OCI-LY1 (cell line): ENCODE data around the gene MPRIP.

ENCODE experiments used
- H2AFZ ChIP-seq: fragments of 200-600 bp; sonication (generic), shearing (Covaris generic); 2 replicates; pipeline ENCODE4 v1.6.0; 2014; ENCODE audit warnings: antibody characterized with exemption, mild to moderate bottlenecking, low read length
- H3F3A ChIP-seq: fragments of 200-600 bp; sonication (generic), shearing (Covaris generic); 2 replicates; pipeline ENCODE4 v1.6.0; 2014; ENCODE audit warnings: mild to moderate bottlenecking, antibody characterized with exemption, low read length, moderate library complexity; ENCODE audit not compliant: insufficient read depth
- H3K27ac ChIP-seq: fragments of 200-600 bp; sonication (generic); 2 replicates; pipeline ENCODE4 v1.5.1; 2014; ENCODE audit warnings: low read length, mixed run types, mild to moderate bottlenecking, low read depth; ENCODE audit not compliant: poor library complexity, severe bottlenecking
- H3K27me3 ChIP-seq: fragments of 200-600 bp; sonication (generic); 2 replicates; pipeline ENCODE4 v1.6.0; 2014; ENCODE audit warnings: antibody characterized with exemption, mild to moderate bottlenecking, low read length, moderate library complexity; ENCODE audit not compliant: insufficient read depth
- H3K36me3 ChIP-seq: fragments of 200-600 bp; sonication (generic); 2 replicates; pipeline ENCODE4 v1.6.1; 2014; ENCODE audit warnings: mild to moderate bottlenecking, antibody characterized with exemption, low read length, moderate library complexity, mixed read lengths; ENCODE audit not compliant: insufficient read depth
- H3K4me1 ChIP-seq: fragments of 200-600 bp; sonication (generic); 2 replicates; pipeline ENCODE4 v1.5.1; 2014; ENCODE audit warnings: mild to moderate bottlenecking, low read length, moderate library complexity; ENCODE audit not compliant: insufficient read depth, severe bottlenecking
- H3K4me2 ChIP-seq: fragments of 200-600 bp; sonication (generic), shearing (Covaris generic); 2 replicates; pipeline ENCODE4 v1.6.1; 2014; ENCODE audit warnings: low read length
- H3K4me3 ChIP-seq: fragments of 200-600 bp; sonication (generic); 2 replicates; pipeline ENCODE4 v1.5.1; 2014; ENCODE audit warnings: low read length, low read depth, mild to moderate bottlenecking, mixed read lengths; ENCODE audit not compliant: poor library complexity, severe bottlenecking
- H3K79me2 ChIP-seq: fragments of 200-600 bp; shearing (Covaris generic); 2 replicates; pipeline ENCODE4 v1.6.1; 2016; ENCODE audit warnings: mixed run types, low read length, mixed read lengths; ENCODE audit not compliant: insufficient read depth
- H3K9ac ChIP-seq: fragments of 200-600 bp; sonication (generic), shearing (Covaris generic); 2 replicates; pipeline ENCODE4 v1.6.1; 2014; ENCODE audit warnings: mild to moderate bottlenecking, low read length, mixed read lengths
- H3K9me2 ChIP-seq: fragments of 200-600 bp; sonication (generic), shearing (Covaris generic); 2 replicates; pipeline ENCODE4 v1.6.1; 2014; ENCODE audit warnings: low read depth, mild to moderate bottlenecking, low read length, mixed read lengths
- H3K9me3 ChIP-seq: fragments of 200-600 bp; shearing (Covaris generic); 2 replicates; pipeline ENCODE4 v1.6.1; 2014; ENCODE audit warnings: low read length, mixed read lengths
- H4K20me1 ChIP-seq: fragments of 200-600 bp; sonication (generic), shearing (Covaris generic); 2 replicates; pipeline ENCODE4 v1.6.0; 2016; ENCODE audit warnings: mild to moderate bottlenecking, low read length; ENCODE audit not compliant: insufficient read depth
- EZH2 ChIP-seq: fragments of 200-600 bp; sonication (generic), shearing (Covaris generic); IDR thresholded peaks from 2 replicates; pipeline ENCODE4 v1.8.0; 2017; ENCODE audit warnings: borderline replicate concordance, mixed run types, mild to moderate bottlenecking, antibody characterized with exemption, low read length, moderate library complexity, mixed read lengths
- TF ChIP-seq, protein P1 (sequence below): fragments of 200-600 bp; sonication (generic), shearing (Covaris generic); IDR thresholded peaks from 2 replicates; pipeline ENCODE4 v1.5.1; 2017; ENCODE audit warnings: mild to moderate bottlenecking, antibody characterized with exemption, low read length, moderate library complexity, mixed read lengths

MPRIP gene

DNA sequence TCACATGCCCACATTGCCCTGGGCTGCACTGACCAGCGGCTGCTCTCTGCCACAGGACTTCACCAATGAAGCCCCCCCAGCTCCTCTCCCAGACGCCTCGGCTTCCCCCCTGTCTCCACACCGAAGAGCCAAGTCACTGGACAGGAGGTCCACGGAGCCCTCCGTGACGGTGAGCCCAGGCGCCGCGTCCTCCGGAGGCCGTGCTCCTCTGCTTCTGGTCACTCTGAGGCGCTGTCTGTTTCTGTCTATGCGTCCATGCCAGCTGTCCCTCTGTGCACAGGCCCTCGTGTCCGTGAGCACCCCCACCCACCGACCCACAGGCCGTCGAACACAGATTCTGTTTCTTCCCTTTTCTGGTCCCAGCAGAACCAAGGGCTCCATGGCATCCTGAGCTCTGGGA is 101.2 kb downstream of the MPRIP start:
- Histone ChIP-seq H3K4me2 (no peak overlapping the region), H3K9me2 (no peaks in the 10 kb centered on the region), H3K4me3 (no peak overlapping the region), H3K79me2 (no peaks in the 10 kb centered on the region), H3K36me3 (peaks cover 69% of the 10 kb centered on the region), H2AFZ (no peak overlapping the region), H3K27ac (no peak overlapping the region), H3K27me3 (no peaks in the 10 kb centered on the region), H3K4me1 (peaks cover 19% of the 10 kb centered on the region), H3K9ac (no peak overlapping the region), H3F3A (no peaks in the 10 kb centered on the region; the same call in 1 of the 2 replicates), H3K9me3 (no peaks in the 10 kb centered on the region), H4K20me1 (no peaks in the 10 kb centered on the region)
- no peak for TF ChIP-seq EZH2
- TF ChIP-seq, protein P1, sequence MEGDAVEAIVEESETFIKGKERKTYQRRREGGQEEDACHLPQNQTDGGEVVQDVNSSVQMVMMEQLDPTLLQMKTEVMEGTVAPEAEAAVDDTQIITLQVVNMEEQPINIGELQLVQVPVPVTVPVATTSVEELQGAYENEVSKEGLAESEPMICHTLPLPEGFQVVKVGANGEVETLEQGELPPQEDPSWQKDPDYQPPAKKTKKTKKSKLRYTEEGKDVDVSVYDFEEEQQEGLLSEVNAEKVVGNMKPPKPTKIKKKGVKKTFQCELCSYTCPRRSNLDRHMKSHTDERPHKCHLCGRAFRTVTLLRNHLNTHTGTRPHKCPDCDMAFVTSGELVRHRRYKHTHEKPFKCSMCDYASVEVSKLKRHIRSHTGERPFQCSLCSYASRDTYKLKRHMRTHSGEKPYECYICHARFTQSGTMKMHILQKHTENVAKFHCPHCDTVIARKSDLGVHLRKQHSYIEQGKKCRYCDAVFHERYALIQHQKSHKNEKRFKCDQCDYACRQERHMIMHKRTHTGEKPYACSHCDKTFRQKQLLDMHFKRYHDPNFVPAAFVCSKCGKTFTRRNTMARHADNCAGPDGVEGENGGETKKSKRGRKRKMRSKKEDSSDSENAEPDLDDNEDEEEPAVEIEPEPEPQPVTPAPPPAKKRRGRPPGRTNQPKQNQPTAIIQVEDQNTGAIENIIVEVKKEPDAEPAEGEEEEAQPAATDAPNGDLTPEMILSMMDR = no peak

DNA sequence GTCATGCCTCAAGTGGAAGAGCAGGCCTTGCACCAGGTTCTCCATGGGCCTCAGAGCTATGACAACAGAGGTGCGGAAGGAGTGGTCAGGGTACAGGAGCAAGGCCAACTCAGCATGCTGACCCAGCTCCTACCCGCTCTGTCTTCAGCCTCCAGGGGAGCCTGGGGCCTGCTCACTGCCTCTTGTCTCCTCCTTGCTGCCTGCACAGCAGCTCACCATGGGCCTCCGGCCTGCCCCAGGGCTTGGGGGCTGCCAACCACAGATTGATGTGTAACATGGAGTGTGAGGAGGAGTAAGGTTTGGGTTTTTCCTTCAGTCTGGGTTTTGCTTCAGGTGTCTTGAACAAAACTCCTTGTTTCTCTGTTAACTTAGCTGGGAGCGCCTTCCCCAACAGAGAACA is 101.8 kb downstream of the MPRIP start:
- Histone ChIP-seq H3K9me3 (no peaks in the 10 kb centered on the region), H3K4me3 (no peak overlapping the region), H3K36me3 (peaks cover 69% of the 10 kb centered on the region), H3K27ac (no peak overlapping the region), H4K20me1 (no peaks in the 10 kb centered on the region), H3F3A (no peaks in the 10 kb centered on the region; the same call in 1 of the 2 replicates), H3K4me2 (no peak overlapping the region), H3K79me2 (no peaks in the 10 kb centered on the region), H3K27me3 (no peaks in the 10 kb centered on the region), H3K9me2 (no peaks in the 10 kb centered on the region), H2AFZ (no peak overlapping the region), H3K4me1 (peaks cover 19% of the 10 kb centered on the region), H3K9ac (no peak overlapping the region)
- no peak for TF ChIP-seq EZH2
- TF ChIP-seq, protein P1 = no peak

DNA sequence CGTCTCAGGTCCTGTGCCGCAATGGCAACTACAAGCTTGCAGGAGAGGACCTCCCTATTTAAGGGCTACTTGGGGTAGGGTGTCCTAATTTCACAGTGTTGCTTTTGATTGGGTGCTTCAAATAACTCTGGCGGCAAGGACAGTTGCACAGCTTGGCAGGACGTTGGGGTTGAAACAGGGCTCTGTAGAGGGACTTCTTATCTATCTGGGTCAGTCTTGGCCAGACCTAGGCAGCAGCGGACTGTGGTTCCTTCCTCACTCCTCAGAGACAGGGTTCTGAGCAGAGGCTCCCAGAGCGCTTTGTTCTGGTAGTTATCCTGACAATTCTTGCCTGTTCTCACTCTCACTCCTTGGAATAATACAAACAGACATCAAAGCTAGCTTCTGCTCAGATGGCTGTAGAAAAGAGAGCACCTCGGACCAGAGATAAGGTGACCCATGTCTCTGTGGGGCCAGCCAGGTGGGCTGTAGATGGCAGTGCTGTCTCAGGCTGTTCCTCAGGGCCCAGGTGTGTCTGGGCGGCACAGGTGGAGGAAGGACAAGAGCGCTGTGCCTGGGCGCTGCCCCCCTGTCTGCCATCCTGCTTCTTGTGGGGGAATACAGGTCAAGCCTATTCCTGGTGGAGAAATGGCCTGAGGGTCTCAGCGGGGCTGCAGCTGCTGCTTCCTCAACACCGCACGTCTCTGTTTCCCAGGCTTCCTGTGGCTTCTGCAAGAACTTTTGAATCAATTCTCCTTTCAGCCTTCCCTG is 102.8 kb downstream of the MPRIP start:
- TF ChIP-seq, protein P1 = no peak
- no peak for TF ChIP-seq EZH2
- no peak overlapping the region for H3K4me2 ChIP-seq
- peaks cover 12% of the 10 kb centered on the region for H3K4me1 ChIP-seq
- no peak overlapping the region for H2AFZ ChIP-seq
- H3K27me3 ChIP-seq = no peaks in the 10 kb centered on the region
- H3K9me3 ChIP-seq = no peaks in the 10 kb centered on the region
- peaks cover 67% of the 10 kb centered on the region for H3K36me3 ChIP-seq
- no peaks in the 10 kb centered on the region for H3F3A ChIP-seq
- no peak overlapping the region for H3K9ac ChIP-seq
- H3K79me2 ChIP-seq = no peaks in the 10 kb centered on the region
- no peak overlapping the region for H3K27ac ChIP-seq
- no peaks in the 10 kb centered on the region for H3K9me2 ChIP-seq
- H3K4me3 ChIP-seq = no peak overlapping the region
- H4K20me1 ChIP-seq = no peaks in the 10 kb centered on the region
